DMS153 treated with DMSO at 0.1 percent for 48 hours (cell line): ENCODE data around the gene PI4KA.

ENCODE experiments used
- DNase-seq: peaks from one replicate; lab custom pipeline; 2025; ENCODE audit not compliant: unreplicated experiment; lab: John Stamatoyannopoulos, UW

Gene PI4KA

DNA sequence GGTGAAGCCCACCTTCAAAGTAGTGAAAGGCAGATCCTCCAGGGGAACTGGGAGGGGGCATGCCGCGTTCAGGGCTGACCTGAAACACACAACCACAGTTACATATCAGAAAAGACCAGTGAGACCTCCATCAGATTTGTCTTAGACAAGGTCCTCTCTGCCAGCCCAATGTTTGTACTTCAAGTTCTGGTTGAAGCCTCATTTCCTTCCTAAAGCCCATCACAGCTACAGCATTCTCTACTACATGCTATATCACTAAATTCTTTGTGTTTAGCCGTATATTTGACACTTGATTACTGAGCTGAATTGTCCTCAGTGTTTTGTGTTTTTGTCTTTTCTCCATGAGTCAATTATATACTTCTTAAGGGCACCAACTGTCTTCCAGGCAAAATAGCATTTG lies 40.1 kb downstream of the PI4KA start:
- no peak for DNase-seq

DNA sequence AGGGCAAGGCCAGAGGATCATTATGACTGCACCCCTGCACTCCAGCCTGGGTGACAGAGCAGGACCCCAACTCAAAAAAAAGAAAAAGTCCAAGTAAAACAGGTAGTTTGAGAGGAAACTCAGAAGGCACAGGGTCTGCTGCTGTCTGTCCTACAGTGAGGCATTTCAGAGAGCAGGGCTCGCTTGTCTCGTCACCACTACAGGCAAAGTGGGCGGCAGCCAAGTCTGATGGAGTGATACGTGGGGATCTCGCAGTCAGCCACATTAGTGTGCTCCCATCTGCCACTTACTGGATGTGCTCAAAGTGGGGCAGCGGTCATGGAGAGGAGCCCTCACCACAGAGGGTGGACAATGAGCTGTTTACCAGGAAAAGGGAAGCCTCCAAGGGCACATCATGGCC lies 42.1 kb downstream of the PI4KA start:
- DNase-seq = no peak

DNA sequence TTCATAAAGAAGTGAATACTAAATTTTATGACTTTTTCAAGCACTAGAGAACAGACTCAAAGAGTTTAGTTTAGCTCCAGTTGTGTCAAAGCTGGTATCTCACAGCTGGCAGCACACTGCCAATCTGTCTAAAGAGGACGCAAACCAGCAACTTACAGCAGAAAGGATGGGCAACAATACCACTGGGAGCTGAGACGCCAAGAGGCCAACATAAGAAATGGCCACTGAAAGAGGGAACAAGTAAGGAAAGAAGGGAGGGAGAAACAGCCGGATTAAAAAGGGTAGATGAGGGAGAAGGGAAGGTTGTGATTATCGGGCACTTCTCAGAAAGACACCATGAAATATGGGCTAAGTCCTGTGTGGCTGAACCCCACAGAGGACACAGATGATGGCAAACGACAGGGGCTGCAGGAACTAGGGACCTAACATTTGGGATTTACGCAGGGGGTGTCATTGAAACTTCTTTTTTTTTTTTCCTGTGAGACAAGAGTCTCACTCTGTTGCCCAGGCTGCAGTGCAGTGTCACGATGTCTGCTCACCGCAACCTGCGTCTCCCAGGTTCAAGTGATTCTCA lies 43.0 kb downstream of the PI4KA start:
- no peak for DNase-seq

DNA sequence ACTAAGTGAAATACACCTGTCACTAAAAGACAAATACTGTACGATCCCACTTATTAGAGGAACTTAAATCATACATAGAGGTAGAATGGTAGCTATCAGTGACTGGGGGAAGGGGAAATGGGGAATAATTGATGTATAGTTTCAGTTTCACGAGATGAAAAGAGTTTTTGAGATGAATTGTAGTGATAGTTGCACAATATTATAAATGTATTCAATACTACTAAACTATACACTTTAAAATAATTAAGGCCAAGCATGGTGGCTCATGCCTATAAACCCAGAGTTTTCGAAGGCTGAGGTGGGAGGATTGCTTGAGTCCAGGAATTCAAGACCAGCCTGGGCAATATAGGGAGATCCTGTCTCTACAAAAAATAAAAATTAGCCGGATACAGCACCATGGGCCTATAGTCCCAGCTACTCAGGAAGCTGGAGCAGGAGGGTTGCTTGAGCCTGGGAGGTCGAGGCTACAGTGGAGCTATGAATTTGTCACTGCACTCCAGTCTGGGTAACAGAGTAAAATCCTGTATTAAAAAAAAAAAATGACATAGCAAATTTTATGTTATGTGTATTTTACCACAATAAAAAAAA lies 44.3 kb downstream of the PI4KA start:
- no peak for DNase-seq

DNA sequence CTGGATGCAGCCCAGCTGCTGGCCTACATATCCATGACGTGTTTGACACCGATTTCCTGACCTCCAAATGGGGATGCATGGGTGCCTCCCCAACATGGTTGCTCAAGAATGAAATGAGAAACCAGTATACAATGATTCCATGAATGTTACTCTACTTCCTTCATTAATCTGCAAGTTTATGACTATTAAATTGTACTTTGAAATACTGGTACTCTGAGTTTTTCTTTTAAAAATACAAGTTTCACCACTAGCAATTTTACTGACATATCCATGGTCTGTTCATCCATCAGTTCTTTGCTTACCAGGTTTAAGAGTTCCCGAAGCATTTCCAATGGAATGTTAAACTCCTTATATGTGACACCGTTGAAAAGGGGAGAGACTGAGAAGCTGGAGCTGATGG lies 45.6 kb downstream of the PI4KA start:
- no peak for DNase-seq

DNA sequence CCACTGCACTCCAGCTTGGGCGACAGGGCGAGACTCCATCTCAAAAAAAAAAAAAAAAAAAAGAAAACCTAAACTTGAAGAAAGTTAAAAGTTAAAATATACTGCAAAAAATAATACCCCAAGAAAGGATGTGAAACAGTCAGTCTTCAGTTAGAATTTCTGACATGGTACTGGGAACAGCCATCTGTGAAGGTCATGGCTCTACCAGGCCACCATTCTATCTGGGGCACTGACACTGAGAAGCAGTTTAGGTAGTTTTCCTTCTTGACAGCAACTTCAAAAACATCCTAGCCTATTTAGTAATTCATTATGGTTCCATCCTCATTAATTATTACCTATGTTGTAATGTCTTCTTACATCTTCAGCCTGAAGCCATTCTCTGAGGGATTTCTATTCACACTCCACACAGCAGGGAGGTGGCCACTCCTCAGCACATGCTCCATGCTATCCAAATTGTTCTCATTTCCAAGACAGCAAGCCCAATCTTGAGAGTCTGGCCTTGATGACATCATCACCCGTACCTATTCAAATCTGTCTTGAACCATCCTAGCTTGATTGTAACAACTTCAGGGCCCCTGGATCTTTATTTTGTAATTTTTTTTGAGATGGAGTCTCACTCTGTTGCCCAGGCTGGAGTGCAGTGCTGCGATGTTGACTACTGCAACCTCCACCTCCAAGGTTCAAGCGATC lies 46.5 kb downstream of the PI4KA start:
- no peak for DNase-seq

DNA sequence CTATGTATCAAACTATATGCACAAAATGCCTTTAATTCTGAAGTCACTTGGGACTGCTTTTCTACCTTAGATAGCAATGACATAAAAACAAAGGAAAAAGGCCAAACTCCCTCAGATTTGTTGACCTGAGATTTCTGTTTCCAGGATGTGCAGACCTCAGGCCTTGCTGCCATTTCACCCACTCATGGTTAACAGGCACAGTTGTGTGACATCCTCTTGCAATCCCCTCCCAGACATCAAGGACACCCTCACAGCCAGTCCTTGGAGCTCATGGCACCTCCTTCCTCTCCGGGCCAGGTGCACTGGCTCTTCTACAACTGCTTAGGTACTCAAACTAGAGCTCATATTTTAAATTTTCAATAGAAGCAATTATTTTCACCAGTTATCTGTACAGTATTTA lies 47.4 kb downstream of the PI4KA start:
- no peak for DNase-seq

DNA sequence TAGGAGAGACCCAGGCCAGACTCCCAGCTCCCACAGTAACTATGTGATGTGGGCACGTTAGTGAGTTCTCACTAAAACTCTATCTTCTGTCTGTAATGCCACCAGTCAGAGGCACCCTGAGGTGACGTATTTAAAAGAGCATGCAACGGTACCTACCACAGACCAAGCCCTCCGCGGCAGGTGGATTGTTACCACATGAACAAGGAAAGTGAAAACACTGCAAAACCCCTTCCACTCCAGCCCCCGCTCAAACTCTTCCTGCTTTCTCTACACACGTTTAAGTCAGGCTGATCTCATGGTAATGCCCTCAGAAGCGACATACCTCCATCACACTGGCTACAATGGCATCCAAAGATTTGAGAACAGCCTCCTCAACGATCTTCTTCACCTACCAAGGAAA lies 48.0 kb downstream of the PI4KA start:
- DNase-seq = no peak

DNA sequence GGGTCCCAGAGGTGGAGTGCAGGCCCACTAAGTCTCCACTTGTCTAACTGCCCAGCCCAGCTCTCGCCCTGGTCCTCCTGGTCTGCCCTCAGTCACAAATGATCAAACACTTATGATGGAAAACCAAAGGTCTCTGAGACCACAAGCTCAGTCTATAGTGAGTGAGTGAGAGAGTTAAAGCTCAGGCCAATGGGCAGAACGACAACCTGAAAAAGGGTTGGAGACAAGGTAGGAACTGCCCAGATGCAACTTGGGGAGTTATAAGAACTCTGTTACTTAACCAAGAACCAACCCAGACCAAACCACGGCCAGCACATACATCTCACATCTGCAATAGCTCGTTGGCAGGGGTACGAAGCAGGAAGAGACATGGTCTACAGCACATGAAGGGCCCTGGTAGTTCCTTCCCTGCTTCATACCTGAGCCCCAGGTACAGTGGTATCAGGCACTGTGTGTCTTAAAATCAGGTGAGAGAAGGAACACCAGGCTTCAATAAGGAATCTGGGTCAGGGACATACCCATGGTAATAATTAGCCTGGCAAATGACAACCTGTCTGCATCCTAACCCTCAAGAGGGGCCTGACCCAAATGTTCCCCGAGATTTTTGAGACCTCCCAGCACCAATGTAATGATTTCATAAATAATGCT lies 48.9 kb downstream of the PI4KA start:
- DNase-seq = no peak

DNA sequence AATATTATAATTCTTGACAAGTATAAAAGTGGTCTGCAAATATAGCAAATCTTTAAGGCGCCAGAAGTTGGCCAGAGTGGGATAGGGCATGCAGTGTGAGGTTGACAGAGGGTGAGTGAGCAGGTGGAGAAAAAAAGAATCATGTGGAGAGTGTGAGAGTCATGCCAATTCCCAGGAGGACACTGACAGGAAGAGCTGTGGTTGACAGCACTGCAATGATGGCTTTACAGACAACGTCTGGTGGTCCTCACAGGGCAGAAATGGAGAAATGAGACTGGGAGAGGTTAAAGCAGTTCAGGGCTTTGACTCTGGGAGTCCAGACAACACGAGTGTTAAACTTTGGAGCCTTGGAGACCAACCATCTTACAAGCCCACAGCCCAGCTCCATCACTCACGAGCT lies 49.8 kb downstream of the PI4KA start:
- DNase-seq = no peak

DNA sequence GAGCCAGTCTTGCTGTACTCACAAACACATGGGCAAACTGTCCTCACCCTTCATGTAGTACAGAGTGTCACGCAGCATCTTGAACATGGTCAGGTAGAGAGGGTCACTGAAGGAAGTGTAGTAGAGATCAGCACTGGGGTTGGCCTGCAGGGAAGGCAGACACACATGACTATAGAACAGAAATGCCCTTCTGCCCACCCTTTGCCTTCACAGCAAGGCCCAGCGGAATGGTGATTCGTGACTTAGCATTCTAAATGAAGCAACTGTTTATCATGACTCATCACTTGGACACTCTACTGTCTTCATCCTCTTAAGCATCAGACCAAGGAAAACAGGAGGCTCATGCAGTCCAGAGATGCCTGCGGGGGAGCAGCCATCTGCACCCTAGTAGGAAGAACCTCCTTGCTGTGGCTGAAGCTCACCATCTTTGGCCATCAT lies 51.3 kb downstream of the PI4KA start:
- DNase-seq = no peak

DNA sequence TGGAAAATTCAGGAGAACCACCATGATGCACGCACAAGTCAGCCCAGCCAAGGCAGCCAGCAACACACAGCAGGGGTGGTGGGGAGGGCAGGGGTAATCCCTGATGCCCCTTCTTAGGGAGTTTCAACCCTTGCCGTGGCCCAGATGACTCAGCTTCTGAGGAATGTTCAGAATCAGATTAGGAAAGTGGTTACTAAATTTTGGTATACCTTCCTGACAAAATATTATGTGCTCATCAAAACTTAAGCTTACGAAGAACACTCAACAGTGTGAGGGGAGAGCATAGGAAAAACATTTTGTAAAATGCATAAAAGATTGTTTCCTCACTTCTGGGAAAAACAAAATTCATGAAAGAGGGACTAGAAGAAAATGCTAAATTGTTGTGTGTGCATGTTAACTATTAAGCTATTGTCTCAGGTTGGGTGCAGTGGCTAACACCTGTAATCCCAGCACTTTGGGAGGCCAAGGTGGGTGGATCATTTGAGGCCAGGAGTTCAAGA lies 52.6 kb downstream of the PI4KA start:
- DNase-seq = no peak

DNA sequence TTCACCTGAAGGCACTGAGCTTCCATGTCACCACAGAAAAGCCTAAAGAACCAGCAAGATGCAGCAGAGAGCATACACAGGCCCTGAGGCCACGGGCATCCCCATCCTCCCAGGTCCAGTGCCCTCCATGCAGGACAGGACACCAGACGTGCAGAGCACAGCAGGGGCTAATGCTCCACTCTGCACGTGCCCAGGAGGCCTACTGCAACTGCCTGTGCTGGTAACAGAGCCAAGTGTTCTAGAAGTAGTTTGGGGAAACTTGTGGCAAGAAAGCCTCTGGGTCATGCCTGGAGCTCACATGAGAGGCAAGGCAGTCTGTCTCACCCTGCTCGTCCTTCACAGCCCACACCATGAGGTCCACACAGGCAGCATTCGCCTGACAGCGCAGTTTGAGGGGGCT lies 54.0 kb downstream of the PI4KA start:
- DNase-seq = no peak

DNA sequence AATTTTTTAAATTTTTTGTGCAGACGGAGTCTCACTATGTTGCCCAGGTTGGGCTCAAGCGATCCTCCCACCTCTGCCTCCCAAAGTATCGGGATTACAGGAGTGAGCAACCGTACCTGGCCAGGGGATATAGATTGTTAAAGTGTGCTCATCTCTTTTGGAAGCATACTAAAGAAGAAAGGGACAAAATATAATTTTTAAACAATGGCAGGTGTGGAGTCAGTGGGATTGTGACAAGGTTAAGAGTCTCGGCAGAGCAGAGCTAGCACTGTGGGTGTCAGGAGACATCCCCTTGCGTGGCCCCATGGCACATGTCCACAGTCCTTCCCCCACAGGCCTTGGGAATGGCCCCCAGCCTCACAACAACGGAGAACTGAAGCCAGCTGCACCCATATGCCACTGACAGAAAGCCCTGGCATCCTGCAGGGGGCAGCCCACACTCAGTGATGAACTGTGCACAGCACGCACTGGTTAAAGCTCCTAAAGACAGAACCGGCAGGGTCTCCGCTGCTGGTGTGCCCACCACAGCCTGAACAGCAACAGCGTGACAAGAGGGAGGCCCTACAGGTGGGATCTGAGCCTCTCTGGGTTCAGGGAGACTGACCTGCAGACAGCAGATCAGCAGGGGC lies 54.8 kb downstream of the PI4KA start:
- no peak for DNase-seq

DNA sequence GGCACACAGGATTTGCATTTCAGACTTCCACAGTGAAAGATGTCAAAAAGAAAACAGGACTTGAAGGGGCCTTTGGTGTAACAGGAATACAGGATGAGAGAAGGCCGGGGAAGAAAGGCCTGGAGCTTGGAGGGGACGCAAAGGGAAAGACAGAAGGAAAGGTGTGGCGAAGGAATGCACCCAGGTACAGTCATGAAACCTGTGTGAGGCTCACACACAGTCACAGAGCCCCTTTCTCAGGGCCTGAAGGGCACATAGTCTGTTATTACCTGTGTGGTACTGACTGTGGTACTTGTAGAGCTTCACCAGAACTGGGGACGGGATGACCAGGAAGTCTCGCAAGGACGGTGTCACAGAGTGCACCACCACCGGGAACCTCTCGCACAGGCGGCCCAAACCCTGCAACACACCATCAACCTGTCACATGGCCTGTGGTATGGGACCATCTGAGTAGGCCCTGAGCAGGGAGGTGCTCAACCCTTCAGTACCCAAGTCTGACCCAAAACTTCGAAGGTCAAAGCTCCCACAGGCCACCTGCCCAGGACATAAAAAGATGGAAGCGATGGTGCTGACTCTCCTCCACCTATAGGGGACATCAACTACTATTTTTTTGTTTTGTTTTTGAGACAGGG lies 55.6 kb downstream of the PI4KA start:
- DNase-seq = no peak

DNA sequence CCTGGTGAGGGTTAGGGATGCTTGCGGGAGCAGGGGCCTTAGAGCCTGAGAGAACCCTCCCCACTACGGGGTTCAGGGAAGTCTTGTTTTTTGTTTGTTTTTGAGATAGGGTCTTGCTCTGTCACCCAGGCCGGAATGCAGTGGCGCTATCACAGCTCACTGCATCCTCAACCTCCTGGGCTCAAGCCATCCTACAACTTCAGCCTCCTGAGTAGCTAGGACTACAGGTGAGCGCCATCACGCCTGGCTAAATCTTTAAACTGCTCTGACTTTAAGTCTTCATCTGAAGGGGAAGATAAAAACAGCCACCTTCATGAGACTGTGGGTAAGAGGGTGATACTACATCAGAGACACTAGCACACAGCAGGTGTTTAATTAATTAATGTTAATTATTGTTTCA lies 56.2 kb downstream of the PI4KA start:
- no peak for DNase-seq

DNA sequence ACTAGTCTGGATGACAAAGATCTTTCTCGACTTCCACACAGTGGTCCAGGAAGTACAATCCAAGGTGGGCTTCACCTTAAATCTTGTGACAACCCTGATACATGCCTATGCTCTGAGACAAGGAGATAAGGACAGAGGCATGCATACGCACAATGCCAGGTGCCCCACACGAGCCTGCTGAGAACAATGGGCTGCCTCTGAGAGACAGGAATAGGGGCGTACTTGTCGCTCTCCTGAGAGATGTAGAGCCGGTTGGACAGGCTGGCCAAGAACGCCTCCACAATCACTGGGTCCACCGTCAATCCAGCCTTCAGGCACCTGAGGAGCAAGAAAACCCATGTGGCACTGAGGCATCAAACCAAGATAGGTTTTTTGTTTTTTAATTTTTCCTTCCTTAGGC lies 59.2 kb downstream of the PI4KA start:
- DNase-seq = no peak

DNA sequence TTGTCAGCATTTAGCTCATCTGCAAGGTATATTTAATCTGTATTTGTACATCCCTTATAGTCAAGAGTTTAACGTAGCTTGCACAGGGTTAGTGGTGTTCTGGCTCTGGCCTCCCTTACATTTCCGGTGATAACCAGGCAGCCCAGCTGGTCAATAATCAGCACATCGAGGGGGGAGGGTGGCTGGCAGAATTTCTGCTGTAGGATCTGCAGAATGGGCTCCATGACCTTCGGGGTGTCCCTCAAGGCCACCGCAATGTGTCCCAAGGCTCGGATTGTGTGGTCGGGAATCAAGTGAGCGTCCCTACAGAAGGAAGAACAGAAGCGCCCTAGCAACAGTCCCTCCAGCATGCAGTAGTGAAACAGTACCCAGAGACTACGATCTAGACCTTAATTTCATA lies 59.6 kb downstream of the PI4KA start:
- no peak for DNase-seq

DNA sequence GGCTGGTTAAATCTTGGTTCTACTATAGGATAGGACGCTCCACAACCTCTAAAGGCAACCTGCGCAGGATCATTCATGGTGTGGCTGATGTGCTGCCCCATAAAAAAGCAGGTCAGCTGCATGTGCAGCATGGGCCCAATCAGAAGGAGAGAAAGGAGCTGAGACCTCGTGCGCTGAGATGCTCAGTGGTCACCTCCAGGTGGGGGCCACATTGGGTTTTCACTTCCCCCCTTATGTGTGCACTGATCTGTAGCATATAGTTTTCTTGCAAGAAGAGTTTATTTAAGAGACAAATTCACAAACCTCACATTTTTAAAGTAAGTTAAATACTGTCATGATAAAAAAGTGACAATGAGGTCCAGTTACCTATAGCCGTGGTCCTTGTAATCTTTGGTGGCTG lies 60.4 kb downstream of the PI4KA start:
- no peak for DNase-seq

DNA sequence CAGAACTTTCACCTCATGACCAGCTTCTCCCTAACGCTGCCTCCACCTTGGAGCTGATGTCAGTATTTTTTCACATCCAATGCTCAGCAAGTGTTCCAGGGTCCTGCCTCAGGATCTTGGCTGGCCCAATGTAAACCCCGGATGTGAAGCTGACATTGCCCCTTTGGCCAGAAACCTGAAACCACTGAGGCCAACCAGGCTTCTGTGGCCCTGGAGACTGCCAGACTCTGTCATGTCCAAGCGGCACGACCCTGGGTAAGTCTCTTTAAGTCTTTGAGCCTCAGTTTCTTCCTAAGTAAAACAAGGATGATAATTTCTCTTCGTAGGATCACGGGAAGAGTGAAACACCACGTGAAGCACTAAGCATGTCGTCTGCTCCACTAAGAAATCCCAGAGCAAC lies 61.9 kb downstream of the PI4KA start:
- no peak for DNase-seq
